Mammary epithelial cell (primary cell): ENCODE results near the gene CNPY4.

Experiments
- EZH2 ChIP-seq: IDR thresholded peaks from 2 replicates; pipeline ENCODE4 v1.6.1; 2012; ENCODE audit warnings: low read length, inconsistent platforms, borderline replicate concordance
- TF ChIP-seq, protein P1 (sequence below), 2 donors: IDR thresholded peaks in 1 of 2; conservative IDR thresholded peaks in 1 of 2; 2 replicates each; pipeline ENCODE4 v1.5.1; 2011 to 2012; ENCODE audit warnings: inconsistent platforms in 2 of 2, low read length in 2 of 2, mild to moderate bottlenecking in 2 of 2, control low read depth in 1 of 2, low read depth in 1 of 2; ENCODE audit not compliant: insufficient read depth in 1 of 2; ENCODE audit errors: extremely low read depth in 1 of 2

DNA sequence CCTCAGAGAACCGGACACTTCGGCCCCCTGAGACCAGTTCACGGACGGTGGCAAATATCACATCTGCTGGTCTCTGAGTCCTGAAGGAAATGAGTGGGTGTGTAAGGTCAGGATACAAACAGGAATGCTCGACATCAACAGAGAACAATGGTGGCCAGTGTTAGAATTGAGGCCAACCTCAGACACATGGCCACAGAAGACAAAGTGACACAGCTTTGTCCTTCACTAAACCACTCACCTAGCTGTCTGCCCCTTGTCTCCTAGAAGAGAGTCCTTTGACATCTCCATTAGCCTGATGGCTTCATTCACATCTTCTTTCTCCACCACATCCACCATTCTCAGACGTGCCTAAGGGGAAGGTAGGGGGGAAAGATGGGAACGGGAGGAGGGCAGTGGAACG is 26.4 kb upstream of the CNPY4 start:
- no peak for TF ChIP-seq EZH2
- TF ChIP-seq, protein P1, sequence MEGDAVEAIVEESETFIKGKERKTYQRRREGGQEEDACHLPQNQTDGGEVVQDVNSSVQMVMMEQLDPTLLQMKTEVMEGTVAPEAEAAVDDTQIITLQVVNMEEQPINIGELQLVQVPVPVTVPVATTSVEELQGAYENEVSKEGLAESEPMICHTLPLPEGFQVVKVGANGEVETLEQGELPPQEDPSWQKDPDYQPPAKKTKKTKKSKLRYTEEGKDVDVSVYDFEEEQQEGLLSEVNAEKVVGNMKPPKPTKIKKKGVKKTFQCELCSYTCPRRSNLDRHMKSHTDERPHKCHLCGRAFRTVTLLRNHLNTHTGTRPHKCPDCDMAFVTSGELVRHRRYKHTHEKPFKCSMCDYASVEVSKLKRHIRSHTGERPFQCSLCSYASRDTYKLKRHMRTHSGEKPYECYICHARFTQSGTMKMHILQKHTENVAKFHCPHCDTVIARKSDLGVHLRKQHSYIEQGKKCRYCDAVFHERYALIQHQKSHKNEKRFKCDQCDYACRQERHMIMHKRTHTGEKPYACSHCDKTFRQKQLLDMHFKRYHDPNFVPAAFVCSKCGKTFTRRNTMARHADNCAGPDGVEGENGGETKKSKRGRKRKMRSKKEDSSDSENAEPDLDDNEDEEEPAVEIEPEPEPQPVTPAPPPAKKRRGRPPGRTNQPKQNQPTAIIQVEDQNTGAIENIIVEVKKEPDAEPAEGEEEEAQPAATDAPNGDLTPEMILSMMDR (conservative IDR thresholded peaks at IDR 0.05 in 1 of 2, IDR thresholded peaks at IDR 0.05 in 1 of 2; ENCODE audit: extremely low read depth in 1 of 2, insufficient read depth in 1 of 2, low read depth in 1 of 2, low read length in 2 of 2): no peak
